ENCODE results near the gene MAGOHB.
A peak's percentile ranks its signal among the peaks of the same experiment; 100 is the strongest.

MAGOHB gene

GRCh38 chr12:10558789-10559188, 54.6 kb downstream of the MAGOHB start:
- no peak for DNase-seq (ENCODE audit: extremely low spot score, insufficient read length, low read depth)
- FAIRE-seq = no peak

DNA sequence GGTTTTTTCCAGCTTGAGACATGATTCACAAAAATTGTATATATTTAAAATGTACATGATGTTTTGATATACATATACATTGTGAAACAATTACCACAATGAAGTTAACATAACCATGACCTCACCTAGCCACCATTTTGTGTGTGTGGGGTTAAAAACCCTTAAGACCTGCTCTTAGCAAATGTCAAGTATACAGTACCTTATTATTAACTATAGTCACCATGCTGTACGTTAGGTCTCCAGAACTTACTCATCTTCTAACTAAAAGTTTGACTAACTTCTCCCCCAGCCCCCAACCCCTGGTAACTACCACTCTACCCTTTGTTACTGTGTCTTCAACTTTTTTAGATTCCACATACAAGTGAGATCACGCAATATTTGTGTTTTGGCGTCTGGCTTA, 55.1 kb downstream of the MAGOHB start:
- DNase-seq (ENCODE audit: extremely low spot score, insufficient read length, low read depth) = no peak
- no peak for FAIRE-seq

GRCh38 chr12:10557766-10558165, 55.6 kb downstream of the MAGOHB start:
- DNase-seq (ENCODE audit: extremely low spot score, insufficient read length, low read depth) (no peak), FAIRE-seq (peak; percentile 54)

GRCh38 chr12:10557329-10557728, 56.1 kb downstream of the MAGOHB start:
- FAIRE-seq = no peak
- DNase-seq (ENCODE audit: extremely low spot score, insufficient read length, low read depth) = no peak

DNA sequence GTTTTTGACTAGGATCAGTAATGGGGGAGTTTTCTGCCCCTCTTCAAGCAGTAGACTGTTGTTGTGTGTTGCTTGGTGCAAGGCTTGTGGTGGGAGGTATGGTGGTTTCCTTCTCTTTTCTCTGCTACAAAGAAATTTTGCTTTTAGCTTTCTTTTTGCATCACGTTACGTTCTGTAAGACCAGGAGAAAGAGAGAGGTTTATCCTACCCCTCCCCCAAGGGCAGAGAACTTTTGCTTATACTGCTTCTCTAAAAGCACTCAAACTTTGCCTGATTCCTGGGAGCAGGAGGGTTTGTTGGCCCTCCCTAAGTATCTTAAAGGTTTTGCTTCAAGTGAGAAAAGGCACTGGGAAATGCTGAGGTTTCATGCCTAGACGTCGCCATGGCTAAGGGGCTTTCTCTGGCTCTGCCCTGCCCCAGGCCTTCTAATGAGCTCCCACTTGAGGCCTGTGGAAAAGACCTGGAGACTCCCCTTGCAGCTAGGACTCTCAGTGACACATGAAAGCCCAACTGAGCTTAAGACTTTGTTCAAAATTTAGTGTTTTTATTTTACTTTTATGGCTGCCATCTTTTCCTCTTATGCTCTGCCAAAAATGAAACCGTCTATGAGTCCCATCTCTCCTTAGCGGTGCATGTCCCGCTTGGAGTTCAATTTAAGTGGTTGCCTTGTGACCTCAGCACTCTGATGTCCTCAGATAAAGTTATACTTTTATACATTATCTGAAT, 58.5 kb downstream of the MAGOHB start:
- DNase-seq (ENCODE audit: extremely low spot score, insufficient read length, low read depth) (no peak), FAIRE-seq (no peak)

- FAIRE-seq (no peak), DNase-seq (ENCODE audit: extremely low spot score, insufficient read length, low read depth) (no peak)
Measured at GRCh38 chr12:10554228-10554755, 59.1 kb downstream of the MAGOHB start.
